ENCODE results near the gene COL27A1.
"Not testable (repeated sequence)": the region's sequence is repeated elsewhere in the genome, so short reads cannot be mapped to it uniquely, and the experiment has no call there.

COL27A1 gene

DNA sequence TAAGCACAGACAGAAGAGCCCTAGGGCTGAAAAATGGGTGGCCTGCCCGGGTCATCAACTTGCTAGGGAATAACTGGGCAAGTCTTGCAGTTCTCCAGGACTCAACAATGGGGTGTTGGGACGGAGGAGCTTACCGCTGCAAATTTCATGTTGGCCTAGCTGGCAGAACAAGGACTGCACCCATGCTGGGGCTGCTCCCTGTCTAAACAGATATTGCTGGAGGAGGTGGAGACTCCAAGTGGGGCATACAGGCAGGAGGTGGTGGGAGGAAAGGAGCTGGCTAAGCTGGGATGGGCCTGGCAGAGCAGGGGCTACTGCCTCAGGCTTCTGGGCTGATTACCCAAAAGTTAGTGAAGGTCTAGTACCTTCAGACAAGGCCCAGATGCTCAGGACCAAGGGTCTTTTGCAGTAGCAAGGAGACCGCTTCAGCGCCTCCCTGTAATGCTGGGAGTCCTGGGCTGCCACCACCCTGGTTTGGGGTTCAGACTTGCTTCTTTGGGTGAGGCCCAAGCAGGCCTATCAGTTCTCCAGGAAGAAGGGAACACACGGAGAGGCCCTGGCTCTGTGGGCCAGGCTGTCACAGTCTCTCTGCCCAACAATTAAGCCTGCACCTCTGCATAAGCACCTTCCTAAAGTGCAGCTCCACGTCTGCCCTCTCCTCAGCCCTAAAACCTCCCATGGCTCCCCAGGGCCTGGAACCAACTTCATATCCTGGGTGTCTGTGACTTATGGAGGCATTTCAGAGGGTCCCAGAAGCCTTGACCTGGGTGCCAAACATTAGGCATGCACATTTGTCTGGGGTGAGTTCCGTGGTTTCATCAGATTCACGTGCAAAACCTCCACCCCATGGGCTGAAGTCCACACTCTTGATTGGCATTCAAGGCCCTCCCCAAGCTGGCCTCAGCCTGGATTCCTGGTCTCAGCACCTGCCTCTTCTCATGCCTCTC is 32.0 kb upstream of the COL27A1 start:
- DNase-seq, result no peak

GRCh38 chr9:114124138-114124537 is 31.2 kb upstream of the COL27A1 start:
- no peak for DNase-seq

- DNase-seq, result no peak
These were observed 30.5 kb upstream of the COL27A1 start for GRCh38 chr9:114124666-114125475.

DNA sequence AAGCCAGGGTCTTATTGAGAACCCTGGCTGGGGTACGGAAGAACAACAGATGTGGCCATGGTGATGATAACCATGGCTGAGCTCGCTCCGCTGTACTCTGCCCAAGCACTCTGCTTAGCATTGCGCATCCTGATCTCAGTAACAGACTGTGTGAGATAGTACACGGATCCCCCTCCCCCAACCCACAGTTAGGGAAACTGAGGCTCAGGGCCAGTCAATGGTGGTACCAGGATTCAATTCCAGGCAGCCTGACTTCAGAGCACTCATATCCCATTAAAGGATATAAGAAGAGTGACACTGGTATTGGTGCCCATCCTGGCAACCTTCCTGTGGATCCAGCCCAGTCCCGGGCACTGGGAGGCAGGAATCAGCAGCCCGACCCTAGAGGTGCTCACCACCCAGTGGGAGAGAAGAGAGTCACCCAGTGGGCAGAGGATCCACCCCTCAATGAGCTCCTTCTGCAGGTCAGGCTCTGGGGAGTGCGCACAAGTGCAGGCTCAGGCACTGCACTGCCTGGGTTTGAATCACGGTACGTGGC is 29.8 kb upstream of the COL27A1 start:
- DNase-seq, result no peak

GRCh38 chr9:114126247-114127060 is 28.9 kb upstream of the COL27A1 start:
- DNase-seq, result no peak

DNA sequence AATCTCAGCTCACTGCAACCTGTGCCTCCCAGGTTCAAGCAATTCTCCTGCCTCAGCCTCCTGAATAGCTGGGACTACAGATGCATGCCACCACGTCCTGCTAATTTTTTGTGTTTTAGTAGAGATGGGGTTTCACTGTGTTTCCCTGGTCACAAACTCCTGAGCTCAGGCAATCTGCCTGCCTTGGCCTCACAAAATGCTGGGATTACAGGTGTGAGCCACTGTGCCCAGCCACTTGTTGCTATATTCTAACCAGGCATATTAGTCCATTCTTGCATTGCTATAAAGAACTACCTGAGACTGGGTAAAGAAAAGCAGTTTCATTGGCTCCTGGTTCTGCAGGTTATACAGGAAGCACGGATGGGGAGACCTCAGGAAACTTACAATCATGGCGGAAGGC is 26.6 kb upstream of the COL27A1 start:
- not testable (repeated sequence) for DNase-seq

GRCh38 chr9:114130141-114130540 is 25.2 kb upstream of the COL27A1 start:
- DNase-seq, result no peak

DNA sequence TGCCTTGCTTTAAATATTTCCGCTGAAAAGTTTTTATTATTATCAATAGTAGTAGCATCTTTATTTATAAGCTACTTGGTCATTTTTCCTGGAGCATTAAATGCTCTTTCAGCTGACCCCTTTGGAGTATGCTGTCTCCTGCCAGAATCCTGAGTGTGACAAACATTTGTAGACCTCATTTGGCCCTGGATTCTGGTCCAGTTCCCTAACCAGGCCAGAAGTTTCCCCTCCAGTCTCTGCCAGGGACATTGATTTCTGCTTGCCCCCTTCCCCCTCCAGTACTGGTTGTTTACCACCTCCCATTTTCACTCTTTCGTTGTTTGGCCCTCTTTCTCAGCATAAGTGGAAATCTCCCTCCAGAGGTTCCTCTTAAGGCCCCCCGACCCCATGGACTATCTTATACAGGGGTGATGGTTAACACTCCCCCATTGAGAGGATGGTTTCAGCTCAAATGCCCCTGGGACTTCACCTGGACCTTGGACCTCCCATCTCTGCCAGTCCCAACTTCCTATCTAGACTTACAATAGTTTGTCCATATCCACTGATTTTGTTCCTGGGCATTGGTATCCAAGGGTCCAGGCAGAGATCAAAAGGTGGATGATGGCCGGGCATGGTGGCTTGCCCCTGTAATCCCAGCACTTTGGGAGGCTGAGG is 24.6 kb upstream of the COL27A1 start:
- no peak for DNase-seq

DNA sequence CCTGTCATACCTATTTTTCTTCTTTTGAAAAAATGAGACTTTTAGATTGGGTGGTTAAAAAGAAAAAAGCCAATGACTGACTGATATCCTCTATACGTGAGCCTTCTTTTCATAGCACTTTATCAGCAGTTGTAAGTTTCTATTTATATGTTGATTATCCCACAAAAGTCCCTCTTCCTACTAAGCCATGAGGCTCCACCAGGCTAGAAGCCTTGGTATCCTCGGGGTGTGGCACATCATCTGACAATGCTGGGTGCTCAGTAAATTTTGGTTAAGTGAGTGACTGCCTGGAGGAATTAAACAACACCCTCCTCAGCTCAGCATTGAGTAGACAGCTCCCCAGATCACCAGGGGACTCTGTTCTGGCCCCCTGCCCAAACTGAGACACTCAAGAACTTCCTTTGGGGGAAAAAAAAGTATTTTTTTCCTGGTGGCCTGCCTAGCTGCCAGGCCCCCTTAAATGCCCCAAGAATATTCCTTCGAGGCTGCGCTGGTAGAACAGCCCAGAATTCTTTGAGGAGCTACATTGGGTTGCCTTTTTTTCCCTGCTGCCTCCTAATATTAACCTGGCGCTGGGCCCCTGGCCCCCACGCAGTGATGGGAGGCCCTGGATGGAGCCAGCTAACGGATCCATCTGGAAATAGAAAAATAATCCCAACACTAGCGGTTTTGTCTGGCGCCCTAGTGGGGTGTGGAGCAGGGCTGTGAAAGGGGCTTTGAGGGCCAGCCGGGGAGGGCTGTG is 23.4 kb upstream of the COL27A1 start:
- DNase-seq, result no peak

- no peak for DNase-seq
These were observed 22.8 kb upstream of the COL27A1 start for GRCh38 chr9:114132550-114132918.

DNA sequence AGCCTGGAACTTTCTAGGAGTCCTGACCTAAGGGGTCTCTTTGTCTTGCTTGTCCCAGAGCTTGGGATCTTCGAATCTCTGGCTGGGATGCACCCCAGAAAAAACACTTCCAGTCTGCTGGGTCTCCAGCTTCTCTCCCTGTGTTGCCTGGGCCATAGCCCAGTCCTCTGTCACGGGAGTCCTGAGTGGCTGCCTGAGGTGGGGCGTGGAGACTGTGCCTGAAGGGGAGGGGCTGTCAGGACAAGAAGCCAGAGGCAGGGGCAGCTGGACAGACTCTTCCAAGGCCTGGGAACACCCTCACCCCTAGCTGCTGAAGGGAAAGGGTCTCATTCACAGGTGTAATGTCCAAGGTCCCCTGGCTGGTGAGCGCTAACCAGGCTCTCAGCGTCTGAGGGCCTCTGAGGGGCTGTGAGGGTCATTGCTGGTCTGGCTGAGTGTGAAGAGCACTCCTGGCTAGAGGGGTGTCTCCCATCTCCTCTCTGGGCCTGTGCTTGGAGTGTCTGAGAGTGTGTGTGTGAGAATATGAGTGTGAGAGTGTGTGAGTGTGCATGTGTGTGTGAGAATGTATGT is 20.4 kb upstream of the COL27A1 start:
- DNase-seq, result no peak

DNA sequence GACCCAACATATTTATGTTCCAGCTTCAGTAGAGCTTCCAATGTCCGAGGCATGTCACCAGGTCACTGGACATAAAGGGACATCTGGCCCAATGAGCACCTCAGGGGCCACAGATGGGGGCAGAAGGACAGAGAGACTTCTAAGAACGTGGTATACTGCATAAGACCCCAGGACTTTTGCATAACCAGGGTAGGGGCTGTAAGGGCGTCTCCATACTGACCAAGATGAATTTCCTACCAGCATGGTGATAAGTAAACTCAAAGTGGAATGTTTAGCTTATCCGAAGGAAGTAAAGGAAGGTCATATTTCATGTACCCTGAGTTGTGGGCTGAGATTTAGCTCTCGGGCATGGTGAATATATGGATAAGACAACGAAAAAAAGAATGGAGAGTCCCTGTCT is 17.5 kb upstream of the COL27A1 start:
- DNase-seq, result no peak

DNA sequence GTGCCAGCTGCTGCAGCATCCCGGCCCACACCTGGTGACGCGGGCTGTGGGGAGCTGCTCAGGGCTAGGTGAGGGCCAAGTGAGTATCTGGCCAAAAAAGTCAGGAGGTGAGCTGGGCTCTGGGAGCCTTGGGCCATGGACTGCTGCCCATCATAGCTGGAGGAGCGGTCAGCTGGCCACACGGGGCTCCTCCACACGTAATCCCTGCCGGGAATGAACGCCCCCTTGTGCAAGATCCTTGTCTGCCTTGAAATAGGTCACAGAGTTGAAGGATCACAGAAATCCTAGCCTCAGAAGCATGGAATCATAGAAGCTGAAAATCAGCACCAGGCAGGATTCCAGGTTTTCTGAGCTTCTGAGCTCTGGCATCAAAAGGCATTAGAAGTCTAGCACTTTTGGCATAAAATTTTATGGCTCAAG is 16.8 kb upstream of the COL27A1 start:
- DNase-seq, result no peak

DNA sequence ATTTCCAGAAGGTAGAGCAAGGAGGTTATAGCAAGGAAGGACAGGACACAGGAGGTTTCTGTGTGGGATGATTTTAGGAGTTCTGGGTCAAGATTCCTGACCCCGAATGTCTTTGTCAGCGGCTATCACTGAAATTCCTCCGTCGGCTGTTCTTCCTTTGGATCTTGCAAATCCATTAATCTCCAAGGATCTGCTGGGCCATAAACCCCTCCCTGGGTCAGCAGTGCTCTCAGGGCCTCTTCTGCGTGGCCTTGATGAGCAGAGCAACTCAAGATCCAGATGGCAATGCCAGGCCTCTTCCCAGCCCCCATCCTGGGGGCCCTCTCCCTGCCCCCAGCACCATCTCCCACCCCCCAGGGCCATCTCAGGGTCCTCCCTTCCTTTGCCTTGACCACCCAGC is 16.3 kb upstream of the COL27A1 start:
- no peak for DNase-seq

DNA sequence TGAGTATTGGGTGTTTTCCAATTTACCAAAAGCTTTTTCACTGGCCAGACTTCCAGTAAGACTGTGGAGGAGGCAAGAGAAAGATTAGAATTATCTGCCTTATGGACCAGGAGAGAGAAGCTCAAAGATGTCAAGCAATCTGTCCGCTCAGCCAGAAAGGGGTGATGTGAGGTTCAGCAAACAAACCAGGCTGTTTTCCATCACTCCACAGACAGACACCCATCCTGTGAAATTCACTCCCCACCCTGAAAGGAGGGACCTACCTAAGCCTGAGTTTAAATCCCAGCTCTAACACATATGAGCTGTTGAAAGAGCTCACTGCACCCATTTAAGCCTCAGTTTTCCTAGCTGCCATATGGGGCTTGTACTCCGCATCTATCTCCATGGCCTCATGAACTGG is 14.9 kb upstream of the COL27A1 start:
- no peak for DNase-seq

- no peak for DNase-seq
These were observed 14.5 kb upstream of the COL27A1 start for GRCh38 chr9:114140850-114141249.

GRCh38 chr9:114141553-114142402 is 13.6 kb upstream of the COL27A1 start:
- peak; percentile 27 for DNase-seq

DNA sequence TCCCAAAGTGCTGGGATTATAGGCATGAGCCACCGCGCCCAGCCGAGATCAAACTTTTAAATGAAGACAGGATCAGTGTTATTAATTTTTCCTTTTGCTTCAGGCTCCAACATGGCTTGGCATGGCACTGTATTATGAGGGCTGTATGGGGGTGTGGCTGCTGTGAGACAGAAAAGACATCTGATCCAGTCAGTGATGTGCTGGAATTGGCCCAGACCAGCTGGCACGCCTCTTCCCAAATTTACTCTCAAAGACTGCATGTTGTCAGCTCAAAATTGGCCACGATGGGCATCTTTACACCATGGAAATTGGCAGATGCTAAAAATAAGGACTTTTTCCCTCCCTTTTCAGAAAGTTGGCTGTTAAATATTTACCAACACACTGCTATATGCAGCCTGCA is 12.1 kb upstream of the COL27A1 start:
- no peak for DNase-seq

DNA sequence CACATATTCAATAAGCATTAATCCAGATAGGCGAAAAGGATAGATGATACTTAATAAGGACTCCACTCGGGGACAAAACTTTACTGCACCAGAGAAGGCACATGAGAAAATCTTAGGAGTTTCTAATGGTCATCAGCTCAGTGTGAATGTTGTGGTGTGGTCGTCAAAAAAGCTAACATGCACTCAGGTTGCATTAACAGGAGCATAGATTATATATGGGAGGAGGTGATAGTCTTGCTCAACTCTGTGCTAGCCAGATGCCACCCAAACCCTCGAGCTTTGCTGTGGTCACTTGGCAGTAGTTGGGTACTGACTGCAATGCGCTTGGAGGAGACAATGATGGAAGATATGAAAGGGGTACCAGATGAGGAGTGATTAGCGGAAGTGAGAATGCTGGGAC is 8.6 kb upstream of the COL27A1 start:
- no peak for DNase-seq

DNA sequence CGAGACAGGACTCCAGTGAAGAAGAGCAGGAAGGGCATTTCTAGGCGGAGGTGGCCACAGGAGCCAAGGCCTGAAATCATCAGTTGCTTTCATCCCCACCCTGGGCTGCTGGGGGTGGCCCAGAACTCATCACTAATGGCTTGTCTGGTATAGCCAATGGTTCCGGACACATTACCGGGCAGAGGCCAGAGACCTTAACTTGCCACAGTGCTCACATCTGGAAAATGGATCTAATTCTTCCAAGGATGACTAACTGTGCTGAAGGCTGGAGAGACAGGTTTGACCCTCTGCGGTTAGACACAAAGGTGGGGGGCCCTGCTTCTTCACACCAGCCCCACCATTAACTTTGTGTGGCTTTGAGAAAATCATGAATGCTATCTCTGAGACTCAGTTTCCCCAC is 6.2 kb upstream of the COL27A1 start:
- no peak for DNase-seq
